Fibroblast of the aortic adventitia (primary cell): Measurements from ENCODE around the gene HOXA5. TPM values are rescaled to one million over a fixed set of nuclear protein-coding genes. Genes with fewer than 3 reads are reported as not detected.

ENCODE experiments used
- DNase-seq: peaks from one replicate; pipeline ENCODE4 v3.0.0-alpha.2; 2010; ENCODE audit warnings: low read depth
- H3K4me3 ChIP-seq: 2 replicates; pipeline ENCODE4 v1.5.1; 2011; ENCODE audit warnings: low read depth, mild to moderate bottlenecking, control low read depth, low read length, moderate library complexity
- total RNA-seq: library from RNA; depleted of rRNA; stranded (reverse); fragments of >200 nt; gene quantifications from 2 replicates; pipeline ENCODE4 v1.2.3, GENCODE V29; 2012; ENCODE audit warnings: low replicate concordance
- TF ChIP-seq, protein P1 (sequence below): IDR thresholded peaks from 2 replicates; pipeline ENCODE4 v1.5.1; 2011; ENCODE audit warnings: mild to moderate bottlenecking, low read length, control low read depth, inconsistent platforms; ENCODE audit not compliant: insufficient read depth

HOXA5 gene
- total RNA-seq, 1 donor = 0.72 TPM

DNA sequence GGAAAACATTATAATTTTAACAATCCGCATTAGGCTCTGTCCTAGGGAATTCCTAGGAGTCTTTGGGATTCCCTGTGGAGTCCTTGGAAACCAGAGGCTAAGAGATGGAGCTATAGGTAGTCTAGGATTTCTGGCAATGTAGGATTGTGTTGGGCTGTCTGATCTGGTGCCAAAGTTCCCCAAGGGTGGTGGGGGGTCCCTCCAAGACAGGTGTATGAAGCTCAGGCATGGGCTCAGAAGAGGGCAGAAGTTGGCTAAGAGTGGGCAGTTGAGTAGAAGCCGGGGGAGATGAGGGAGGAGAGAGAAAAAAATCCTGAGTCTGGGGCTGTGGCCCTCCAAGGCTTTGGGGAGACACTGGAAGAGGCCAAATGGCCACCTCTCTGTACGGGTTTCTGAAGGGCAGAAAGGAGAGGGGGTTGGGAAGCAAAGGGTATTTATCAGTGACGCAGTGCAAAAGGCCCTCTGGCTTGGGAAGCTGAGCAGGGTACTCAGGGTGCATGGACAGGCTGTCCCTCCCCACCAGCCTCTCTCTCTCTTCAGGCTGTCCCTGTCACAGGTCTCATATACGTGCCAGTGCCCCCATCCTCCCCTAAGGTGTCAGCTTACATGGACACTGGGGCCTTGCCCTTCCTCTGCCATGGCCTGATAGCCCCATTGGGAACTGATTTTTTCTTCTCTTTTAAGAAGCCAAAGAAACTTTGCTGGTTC lies 3.2 kb upstream of the HOXA5 start:
- H3K4me3 ChIP-seq = no peak overlapping the region
- TF ChIP-seq, protein P1, sequence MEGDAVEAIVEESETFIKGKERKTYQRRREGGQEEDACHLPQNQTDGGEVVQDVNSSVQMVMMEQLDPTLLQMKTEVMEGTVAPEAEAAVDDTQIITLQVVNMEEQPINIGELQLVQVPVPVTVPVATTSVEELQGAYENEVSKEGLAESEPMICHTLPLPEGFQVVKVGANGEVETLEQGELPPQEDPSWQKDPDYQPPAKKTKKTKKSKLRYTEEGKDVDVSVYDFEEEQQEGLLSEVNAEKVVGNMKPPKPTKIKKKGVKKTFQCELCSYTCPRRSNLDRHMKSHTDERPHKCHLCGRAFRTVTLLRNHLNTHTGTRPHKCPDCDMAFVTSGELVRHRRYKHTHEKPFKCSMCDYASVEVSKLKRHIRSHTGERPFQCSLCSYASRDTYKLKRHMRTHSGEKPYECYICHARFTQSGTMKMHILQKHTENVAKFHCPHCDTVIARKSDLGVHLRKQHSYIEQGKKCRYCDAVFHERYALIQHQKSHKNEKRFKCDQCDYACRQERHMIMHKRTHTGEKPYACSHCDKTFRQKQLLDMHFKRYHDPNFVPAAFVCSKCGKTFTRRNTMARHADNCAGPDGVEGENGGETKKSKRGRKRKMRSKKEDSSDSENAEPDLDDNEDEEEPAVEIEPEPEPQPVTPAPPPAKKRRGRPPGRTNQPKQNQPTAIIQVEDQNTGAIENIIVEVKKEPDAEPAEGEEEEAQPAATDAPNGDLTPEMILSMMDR = no peak
- DNase-seq = no peak

DNA sequence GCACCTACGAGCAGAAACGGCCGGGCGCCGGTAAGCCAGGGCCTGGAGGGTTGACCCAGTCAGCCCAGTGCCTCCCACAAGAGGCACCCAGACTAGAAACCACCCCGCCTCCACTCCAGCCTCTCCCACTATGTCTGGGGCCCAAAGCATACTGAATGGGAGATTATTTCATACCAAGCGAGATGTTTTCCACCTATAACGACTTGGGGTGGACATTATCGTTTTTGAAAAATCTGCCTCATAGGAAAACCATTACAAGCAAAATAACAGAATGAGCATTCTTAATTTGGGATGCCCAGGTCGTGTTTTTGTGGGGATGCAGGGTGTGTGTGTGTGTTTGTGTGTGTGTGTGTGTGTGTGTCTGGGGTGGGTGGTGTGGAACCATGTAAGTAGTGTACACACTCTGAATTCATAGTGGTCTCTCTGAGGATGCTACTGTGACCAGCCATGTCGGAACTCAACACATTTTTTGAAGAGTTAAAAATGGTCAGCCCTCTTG lies 2.5 kb upstream of the HOXA5 start:
- TF ChIP-seq, protein P1 = no peak
- H3K4me3 ChIP-seq = no peak overlapping the region
- DNase-seq = no peak

DNA sequence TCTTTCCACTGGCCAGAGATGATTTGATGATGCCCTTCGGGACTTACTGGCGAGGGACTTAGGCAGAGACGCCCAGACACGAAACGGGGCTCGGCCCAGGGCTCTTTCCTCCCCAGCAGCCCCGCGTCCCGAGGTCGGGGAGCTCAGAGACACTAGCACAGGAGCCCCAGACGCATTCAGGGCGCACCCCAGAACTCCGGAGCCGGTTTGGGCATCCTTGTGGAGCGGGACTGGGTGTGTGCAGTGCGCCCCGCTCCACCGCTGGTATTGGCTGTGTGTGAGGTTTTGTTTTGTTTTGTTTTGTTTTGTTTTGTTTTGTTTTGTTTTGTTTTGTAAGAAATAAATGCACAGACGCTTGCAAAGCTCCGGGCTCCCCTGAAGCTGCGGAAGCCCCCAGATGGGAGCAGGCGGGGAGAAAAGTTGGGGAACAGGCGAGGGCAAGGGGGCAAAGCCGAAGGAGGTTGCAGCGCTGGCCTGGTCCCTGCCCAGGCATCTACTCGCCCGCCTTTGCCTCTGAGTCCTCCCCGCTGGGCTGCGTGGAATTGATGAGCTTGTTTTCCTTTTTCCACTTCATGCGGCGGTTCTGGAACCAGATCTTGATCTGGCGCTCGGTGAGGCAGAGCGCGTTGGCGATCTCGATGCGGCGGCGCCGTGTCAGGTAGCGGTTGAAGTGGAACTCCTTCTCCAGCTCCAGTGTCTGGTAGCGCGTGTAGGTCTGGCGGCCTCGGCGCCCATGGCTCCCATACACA lies 1.9 kb upstream of the HOXA5 start:
- H3K4me3 ChIP-seq = no peak overlapping the region
- DNase-seq = no peak
- TF ChIP-seq, protein P1 = no peak

DNA sequence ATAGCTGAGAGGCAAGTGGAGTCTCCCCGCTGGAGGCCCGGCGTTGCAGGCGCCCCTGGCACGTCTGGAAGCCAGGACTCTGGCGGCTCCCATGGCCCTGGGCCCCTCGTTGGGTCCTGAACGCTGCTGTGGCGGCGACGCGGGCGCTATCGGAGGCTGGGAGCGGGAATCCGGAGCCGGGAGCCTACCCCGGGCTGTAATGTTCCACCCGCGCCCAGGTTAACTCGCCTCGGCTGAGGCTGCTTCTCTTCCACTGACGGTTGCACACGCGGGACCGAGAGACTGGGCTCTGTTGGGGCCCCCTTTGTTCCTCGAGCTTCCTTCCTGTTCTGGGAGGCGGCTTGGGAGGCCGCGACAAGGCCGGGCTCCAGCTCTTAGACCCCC lies 1.3 kb upstream of the HOXA5 start:
- no peak overlapping the region for H3K4me3 ChIP-seq
- no peak for DNase-seq
- TF ChIP-seq, protein P1 = no peak

DNA sequence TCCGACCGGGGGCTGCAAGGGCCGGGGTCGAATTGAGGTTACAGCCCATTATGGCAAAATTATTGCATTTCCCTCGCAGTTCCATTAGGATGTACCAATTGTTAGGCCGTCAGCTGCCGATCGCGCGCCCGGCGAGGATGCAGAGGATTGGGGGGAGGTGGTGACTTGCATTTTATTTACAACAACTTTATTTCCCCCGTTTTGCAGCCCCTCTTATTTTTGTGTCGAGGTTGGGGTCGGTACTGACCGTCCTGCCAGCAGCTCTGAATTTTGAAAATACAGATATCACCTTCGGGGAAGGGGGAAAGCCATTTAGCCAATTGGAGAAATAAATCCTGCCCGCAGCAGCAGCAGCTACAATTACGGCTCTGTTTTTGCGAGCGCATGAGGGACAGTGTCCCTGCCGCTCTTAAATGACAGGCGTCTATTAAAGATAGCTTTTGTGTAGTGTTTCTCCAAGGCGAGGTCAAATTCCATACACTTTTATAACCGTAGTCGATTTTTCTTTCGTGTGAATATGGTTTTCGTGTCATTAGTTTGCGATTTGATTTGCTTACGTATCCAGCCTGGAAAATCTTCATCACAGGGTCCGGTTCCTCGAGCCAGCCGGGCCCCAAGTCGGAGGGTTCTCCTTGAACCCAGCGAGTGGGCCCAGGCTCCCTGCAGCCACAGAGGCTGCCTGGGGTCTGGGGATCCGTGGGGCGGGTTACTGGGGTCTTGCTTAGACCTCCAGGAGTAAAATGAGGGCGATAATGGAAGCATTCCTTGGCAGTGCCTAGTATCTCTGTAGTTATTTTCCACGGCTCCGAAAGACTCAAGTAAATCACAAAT lies 684 bp upstream of the HOXA5 start:
- TF ChIP-seq, protein P1 = no peak
- H3K4me3 ChIP-seq = no peak overlapping the region
- DNase-seq = no peak

DNA sequence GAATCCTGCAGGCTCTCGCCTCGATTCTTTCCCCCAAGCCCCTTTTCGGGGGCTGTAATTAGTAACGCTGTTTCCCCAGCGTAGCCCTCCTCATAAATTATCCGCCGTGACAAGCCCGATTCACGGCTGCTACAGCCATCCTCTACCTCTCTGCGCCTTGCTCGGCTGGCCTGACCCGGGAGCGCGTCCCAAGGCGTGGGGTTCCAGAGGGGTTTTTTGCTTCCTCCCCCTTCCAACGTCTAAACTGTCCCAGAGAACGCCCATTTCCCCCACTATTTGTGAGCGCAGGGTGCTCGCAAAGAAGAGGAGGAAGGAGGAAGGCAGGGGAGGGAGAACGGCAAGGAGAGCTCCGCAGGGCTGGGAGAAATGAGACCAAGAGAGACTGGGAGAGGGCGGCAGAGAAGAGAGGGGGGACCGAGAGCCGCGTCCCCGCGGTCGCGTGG lies 880 bp downstream of the HOXA5 start:
- H3K4me3 ChIP-seq = peak overlapping the region; percentile 62
- DNase-seq = no peak
- TF ChIP-seq, protein P1 = no peak
